Measurements from ENCODE around the gene SLC6A13. TPM values are rescaled to one million over a fixed set of nuclear protein-coding genes. Genes with fewer than 3 reads are reported as not detected.

Gene SLC6A13
- total RNA-seq, 6 experiments from 2014 or later, result 2.0 to 70.6 (median 14.4) TPM

DNA sequence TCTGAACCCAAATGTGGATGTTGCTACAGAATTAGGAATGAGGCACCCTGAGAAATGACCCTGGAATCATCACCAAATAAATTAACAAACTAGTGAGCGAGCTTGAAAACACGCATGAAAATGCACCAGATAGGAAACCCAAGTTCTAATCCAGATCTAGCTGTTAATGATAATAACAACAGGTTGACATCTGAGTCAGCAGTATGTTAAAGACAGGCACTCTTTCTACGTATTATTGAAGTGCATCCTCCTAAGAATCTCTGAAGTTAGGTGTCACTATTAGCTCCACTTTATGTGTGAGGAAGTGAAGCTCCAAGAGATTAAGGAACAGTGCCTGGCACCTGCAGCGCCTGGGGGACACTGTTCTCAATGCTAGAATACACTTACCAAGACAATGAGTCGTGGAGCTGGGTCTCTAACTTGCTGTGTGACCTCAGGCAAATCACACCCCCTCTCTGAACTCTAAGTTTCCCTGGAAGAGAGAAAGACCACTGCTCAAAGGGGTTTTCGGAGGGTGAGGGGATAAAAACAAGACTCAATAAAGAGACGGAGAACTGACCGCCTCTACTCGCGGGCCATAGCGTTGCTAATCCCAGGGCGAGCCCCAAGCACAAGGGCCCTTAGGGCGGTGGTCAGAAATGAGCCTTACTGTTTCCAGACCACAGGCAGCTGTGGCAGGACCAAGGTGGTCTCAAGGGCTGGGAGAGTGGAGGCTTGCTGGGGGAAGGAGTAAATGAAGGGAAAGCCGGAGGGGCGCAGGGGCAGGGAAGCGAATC is 50.8 kb downstream of the SLC6A13 start:
- H3K4me3 ChIP-seq, result peak overlapping the region; percentile 32 to 68 (median 52)
- 34% methylated on average over 13 of the region's 16 CpGs for WGBS (ENCODE audit: insufficient coverage, low coverage, low lambda C conversion rate, missing lambda C conversion rate)
- H3K4me1 ChIP-seq, result peaks cover 0 to 48% (median 19%) of the 10 kb centered on the region in 4 donors
- intact Hi-C loops (cut with DNase I), result no loop called here
- DNase-seq (peak in 1 of 3 donors; percentile 17), ATAC-seq (no peak)
- no peaks in the 10 kb centered on the region for H3K9me3 ChIP-seq
- H3K36me3 ChIP-seq, result peaks cover 0 to 23% (median 0%) of the 10 kb centered on the region in 4 donors
- peak overlapping the region; percentile 46 to 95 (median 85) for H3K27ac ChIP-seq
- H3K27me3 ChIP-seq, result no peaks in the 10 kb centered on the region
- TF ChIP-seq POLR2A (IDR thresholded peaks at IDR 0.05), result no peak
- TF ChIP-seq, protein P1, sequence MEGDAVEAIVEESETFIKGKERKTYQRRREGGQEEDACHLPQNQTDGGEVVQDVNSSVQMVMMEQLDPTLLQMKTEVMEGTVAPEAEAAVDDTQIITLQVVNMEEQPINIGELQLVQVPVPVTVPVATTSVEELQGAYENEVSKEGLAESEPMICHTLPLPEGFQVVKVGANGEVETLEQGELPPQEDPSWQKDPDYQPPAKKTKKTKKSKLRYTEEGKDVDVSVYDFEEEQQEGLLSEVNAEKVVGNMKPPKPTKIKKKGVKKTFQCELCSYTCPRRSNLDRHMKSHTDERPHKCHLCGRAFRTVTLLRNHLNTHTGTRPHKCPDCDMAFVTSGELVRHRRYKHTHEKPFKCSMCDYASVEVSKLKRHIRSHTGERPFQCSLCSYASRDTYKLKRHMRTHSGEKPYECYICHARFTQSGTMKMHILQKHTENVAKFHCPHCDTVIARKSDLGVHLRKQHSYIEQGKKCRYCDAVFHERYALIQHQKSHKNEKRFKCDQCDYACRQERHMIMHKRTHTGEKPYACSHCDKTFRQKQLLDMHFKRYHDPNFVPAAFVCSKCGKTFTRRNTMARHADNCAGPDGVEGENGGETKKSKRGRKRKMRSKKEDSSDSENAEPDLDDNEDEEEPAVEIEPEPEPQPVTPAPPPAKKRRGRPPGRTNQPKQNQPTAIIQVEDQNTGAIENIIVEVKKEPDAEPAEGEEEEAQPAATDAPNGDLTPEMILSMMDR (IDR thresholded peaks at IDR 0.05), result no peak

DNA sequence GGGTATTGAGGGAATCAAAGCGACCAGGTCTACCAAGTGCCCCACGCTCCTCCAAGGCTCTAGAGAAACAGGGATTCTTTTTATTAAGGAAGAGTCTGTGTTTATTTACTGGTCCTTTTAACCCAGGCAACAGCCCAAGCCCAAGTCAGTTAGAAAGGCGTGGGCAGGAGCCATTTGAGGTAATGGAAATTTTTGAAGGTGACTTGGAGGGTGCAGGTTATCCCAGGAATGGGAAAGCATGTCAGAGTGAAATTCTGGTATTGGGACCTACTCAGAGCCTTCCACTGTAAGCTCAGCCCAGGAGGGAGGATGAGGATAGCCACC is 51.5 kb downstream of the SLC6A13 start:
- intact Hi-C loops (cut with DNase I), result no loop called here
- Histone ChIP-seq H3K27me3 (no peaks in the 10 kb centered on the region), H3K4me3 (peak overlapping the region in 1 of 3 donors; percentile 68), H3K27ac (peak overlapping the region in 2 of 3 donors; percentile 85 to 95), H3K9me3 (no peaks in the 10 kb centered on the region), H3K36me3 (peaks cover 0 to 29% (median 0%) of the 10 kb centered on the region in 4 donors), H3K4me1 (peaks cover 0 to 48% (median 19%) of the 10 kb centered on the region in 4 donors)
- DNase-seq, result no peak
- no peak for TF ChIP-seq POLR2A (IDR thresholded peaks at IDR 0.05)
- TF ChIP-seq, protein P1 (IDR thresholded peaks at IDR 0.05), result no peak
- ATAC-seq, result peak in 1 of 4 donors; percentile 1
- WGBS (ENCODE audit: insufficient coverage, low coverage, low lambda C conversion rate, missing lambda C conversion rate), result 62% methylated on average over 3 of the region's 3 CpGs

DNA sequence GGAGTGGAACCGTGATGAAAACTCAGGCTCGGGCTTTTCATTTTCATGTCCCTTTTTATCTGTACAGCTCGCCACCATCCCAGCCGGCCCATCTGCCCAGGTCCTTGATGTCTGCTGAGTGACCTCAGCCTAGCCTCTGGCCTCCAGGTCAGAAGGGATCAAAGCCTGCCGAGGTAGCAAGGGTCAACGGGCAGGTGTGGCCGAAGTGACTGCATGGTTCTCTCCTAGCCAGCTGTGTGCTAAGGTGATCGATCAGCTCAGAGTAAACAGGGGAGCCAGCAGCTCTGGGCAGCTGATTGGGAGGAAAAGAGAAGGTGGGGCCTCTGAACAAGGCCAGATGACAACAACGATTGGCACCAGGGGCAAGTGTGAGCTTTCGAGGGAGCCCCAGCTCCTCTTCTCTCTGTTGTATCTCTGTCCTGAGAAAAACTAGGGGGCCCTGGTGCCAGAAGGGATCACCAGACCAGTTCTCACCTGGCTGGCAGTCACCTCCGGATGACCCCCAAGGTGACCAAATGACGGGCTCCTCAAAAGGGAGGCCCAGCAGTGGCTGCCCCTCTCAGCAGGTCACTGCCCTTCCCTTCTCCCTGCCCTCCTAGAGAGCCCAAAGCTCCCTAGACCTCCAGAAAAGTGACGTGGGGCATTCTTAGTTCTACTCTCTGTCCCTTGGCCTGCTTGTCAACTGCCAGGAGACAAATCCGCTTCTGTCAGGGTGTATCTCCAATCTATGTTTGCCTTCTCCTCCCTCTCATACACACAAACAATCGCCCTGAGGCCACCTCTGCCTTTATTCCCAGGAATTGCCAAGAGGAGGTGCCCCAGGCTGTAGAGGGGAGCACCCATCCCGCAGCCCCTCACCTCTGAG is 52.1 kb downstream of the SLC6A13 start:
- Histone ChIP-seq H3K4me1 (peaks cover 0 to 48% (median 19%) of the 10 kb centered on the region in 4 donors), H3K27ac (peak overlapping the region in 2 of 3 donors; percentile 85 to 95), H3K27me3 (no peaks in the 10 kb centered on the region), H3K36me3 (peaks cover 0 to 35% (median 0%) of the 10 kb centered on the region in 4 donors), H3K4me3 (peak overlapping the region in 2 of 3 donors; percentile 16 to 68), H3K9me3 (no peaks in the 10 kb centered on the region)
- no peak for TF ChIP-seq POLR2A (IDR thresholded peaks at IDR 0.05)
- TF ChIP-seq, protein P1 (IDR thresholded peaks at IDR 0.05), result no peak
- DNase-seq, result peak; percentile 87 to 96 (median 94)
- WGBS (ENCODE audit: insufficient coverage, low coverage, low lambda C conversion rate, missing lambda C conversion rate), result 43% methylated on average over 9 of the region's 16 CpGs
- peak; percentile 65 to 82 (median 78) for ATAC-seq
- intact Hi-C loops (cut with DNase I), result no loop called here

DNA sequence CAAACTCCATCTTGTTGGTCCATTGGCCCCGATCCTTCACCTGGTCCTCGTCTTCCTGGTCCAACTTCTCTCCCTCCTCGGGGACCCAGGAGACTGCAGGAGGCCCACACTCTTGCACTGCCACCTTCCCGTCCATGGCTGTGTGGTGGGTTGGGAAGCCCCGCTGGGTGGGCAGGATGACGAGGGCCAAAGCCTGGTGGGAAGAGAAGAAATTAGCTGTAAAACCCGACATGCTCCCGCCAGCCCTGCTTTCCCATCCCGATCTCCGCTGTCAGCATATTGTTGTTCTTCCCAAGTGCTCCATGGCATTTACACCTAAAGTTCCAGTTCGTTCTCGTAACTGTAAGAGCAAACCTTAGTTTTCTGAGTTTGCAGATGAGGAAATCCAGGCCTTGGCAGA is 52.8 kb downstream of the SLC6A13 start:
- peaks cover 0 to 48% (median 19%) of the 10 kb centered on the region in 4 donors for H3K4me1 ChIP-seq
- H3K9me3 ChIP-seq, result no peaks in the 10 kb centered on the region
- TF ChIP-seq, protein P1 (IDR thresholded peaks at IDR 0.05), result no peak
- TF ChIP-seq POLR2A (IDR thresholded peaks at IDR 0.05), result no peak
- intact Hi-C loops (cut with DNase I), result no loop called here
- DNase-seq, result peak in 1 of 3 donors; percentile 14
- WGBS (ENCODE audit: insufficient coverage, low coverage, low lambda C conversion rate, missing lambda C conversion rate), result 42% methylated on average over 3 of the region's 12 CpGs
- ATAC-seq, result no peak
- H3K27me3 ChIP-seq, result no peaks in the 10 kb centered on the region
- peaks cover 0 to 35% (median 0%) of the 10 kb centered on the region in 4 donors for H3K36me3 ChIP-seq
- peak overlapping the region in 1 of 3 donors; percentile 95 for H3K27ac ChIP-seq
- peak overlapping the region in 1 of 3 donors; percentile 68 for H3K4me3 ChIP-seq

Data from right lobe of liver (tissue), 6 donors.